GM10266 (cell line): ENCODE results near the gene LRRC14B.

ENCODE experiments used
- DNase-seq: peaks from one replicate; pipeline ENCODE4 v3.0.0; 2012; ENCODE audit errors: extremely low spot score
- TF ChIP-seq, protein P1 (sequence below): IDR thresholded peaks from 2 replicates; pipeline ENCODE4 v1.5.1; 2012; ENCODE audit warnings: mild to moderate bottlenecking, low read depth; ENCODE audit not compliant: control insufficient read depth, insufficient read depth; ENCODE audit errors: missing control alignments

Gene LRRC14B

GRCh38 chr5:166441-167372, 24.6 kb upstream of the LRRC14B start:
- TF ChIP-seq, protein P1, sequence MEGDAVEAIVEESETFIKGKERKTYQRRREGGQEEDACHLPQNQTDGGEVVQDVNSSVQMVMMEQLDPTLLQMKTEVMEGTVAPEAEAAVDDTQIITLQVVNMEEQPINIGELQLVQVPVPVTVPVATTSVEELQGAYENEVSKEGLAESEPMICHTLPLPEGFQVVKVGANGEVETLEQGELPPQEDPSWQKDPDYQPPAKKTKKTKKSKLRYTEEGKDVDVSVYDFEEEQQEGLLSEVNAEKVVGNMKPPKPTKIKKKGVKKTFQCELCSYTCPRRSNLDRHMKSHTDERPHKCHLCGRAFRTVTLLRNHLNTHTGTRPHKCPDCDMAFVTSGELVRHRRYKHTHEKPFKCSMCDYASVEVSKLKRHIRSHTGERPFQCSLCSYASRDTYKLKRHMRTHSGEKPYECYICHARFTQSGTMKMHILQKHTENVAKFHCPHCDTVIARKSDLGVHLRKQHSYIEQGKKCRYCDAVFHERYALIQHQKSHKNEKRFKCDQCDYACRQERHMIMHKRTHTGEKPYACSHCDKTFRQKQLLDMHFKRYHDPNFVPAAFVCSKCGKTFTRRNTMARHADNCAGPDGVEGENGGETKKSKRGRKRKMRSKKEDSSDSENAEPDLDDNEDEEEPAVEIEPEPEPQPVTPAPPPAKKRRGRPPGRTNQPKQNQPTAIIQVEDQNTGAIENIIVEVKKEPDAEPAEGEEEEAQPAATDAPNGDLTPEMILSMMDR = no peak
- no peak for DNase-seq

DNA sequence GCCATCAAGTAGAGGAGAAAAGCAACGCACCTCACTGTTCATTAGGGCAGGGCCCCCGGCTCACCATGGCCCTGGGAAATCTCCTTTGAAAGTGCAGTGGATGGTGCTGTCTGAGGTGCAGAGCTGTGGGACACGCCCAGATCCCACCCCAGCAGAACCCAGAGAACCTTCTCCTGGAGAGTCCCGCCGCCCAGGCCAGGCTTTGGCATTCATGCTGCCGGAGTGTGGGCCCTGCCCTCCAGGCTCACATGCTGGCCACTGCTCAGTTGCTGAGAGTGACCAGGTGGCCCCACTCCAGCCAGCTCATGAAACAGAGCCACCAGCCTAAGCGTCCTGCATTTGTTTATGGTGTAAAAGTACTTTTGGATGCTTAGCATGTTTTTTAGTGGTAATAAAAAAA, 23.8 kb upstream of the LRRC14B start:
- DNase-seq = no peak
- TF ChIP-seq, protein P1 = no peak

GRCh38 chr5:167982-168660, 23.2 kb upstream of the LRRC14B start:
- TF ChIP-seq, protein P1 = no peak
- DNase-seq = no peak

DNA sequence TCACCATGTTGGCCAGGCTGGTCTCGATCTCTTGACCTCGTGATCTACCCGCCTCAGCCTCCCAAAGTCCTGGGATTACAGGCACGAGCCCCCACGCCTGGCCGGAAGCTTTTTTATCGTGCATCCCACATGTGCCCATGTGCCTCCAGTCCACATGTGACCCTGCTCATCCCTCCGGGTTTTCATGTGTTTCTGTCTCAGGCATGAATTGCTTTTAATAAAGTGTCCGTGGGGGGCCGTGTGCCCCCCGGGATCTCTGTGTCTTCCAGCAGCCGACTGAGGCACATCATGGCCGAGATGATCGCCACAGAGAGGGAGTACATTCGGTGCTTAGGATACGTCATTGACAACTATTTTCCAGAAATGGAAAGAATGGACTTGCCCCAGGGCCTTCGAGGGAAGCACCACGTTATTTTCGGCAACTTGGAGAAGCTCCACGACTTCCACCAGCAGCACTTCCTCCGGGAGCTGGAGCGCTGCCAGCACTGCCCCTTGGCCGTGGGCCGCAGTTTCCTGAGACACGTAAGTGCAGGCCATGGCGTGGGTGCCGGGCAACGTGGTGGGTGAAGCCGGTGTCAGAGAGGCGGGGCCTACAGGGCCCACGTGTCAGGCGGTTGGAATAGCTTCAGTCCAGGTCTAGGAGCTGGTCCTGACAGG, 22.1 kb upstream of the LRRC14B start:
- DNase-seq = no peak
- TF ChIP-seq, protein P1 = no peak

DNA sequence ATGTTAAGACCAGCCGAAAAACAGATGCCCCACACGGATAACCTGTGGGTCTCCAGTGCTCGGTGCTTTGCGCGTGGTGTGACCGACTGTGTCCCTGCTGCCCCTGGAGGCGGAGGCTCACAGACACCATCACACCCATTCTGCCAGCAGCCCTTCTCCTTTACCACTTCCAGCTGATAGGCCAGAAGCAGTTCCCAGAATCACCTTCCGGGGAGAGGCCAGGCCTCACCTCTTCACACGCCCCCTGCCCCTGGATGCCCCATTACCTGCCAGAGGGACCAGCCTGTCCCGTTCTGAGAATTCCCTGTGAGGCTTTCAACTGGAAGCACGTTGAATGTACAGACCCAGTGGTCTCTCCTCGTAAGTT, 21.6 kb upstream of the LRRC14B start:
- TF ChIP-seq, protein P1 = no peak
- DNase-seq = no peak

DNA sequence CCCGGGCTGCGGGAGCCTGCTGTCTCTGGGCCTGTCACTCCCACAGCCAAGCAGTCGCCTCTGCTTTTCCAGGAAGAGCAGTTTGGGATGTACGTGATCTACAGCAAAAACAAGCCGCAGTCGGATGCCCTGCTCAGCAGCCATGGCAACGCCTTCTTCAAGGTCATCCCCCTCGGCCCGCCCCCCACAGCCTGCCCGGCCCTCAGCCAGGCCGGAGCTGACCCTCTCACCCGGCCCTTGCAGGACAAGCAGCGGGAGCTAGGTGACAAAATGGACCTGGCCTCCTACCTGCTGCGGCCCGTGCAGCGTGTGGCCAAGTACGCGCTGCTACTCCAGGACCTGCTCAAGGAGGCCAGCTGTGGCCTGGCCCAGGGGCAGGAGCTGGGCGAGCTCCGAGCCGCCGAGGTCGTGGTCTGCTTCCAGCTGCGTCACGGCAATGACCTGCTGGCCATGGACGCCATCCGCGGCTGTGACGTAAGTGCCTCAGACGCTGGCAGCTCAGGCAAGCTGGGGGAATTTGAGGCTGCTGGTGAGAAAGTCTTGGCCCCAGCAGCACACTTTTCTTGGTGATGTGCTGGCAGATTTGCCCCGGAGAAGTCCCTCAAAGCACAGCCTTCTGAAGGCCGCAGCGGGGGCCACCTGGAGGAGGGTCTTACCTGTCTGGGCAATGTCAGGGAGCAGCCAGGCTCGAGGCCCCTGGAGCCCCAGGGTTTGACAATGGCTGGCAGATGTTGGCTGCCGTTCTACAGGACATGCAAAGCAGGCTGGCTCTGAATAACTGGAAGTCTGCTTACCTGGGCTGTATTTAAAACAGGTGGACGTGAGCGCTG, 20.1 kb upstream of the LRRC14B start:
- TF ChIP-seq, protein P1 = no peak
- DNase-seq = no peak
